DND-41 (cell line): ENCODE results near the gene OBSCN.
"Not testable (repeated sequence)": the region's sequence is repeated elsewhere in the genome, so short reads cannot be mapped to it uniquely, and the experiment has no call there.

Experiments
- ATAC-seq: fragments of 200-7000 bp; cut with Tn5 transposase; 3 replicates; pipeline ENCODE4 v1.9.1; 2021; ENCODE audit warnings: low read depth; ENCODE audit not compliant: insufficient read depth
- DNase-seq: peaks from one replicate; pipeline ENCODE4 v3.0.0-alpha.2; 2020
- H2AFZ ChIP-seq: 2 replicates; pipeline ENCODE4 v1.6.0; 2012; ENCODE audit warnings: low read depth, low read length
- H3K27ac ChIP-seq: 2 replicates; pipeline ENCODE4 v1.5.1; 2012; ENCODE audit warnings: low read length, inconsistent platforms
- H3K27me3 ChIP-seq: fragments of 200-600 bp; sonication (generic); 2 replicates; pipeline ENCODE4 v1.6.0; 2012; ENCODE audit warnings: low read length, mild to moderate bottlenecking, inconsistent platforms; ENCODE audit not compliant: insufficient read depth, poor library complexity
- H3K36me3 ChIP-seq: 2 replicates; pipeline ENCODE4 v1.5.1; 2012; ENCODE audit warnings: low read length, inconsistent platforms; ENCODE audit not compliant: insufficient read depth
- H3K4me1 ChIP-seq: 2 replicates; pipeline ENCODE4 v1.5.1; 2012; ENCODE audit warnings: mild to moderate bottlenecking, low read length; ENCODE audit not compliant: insufficient read depth
- H3K4me2 ChIP-seq: 2 replicates; pipeline ENCODE4 v1.6.0; 2012; ENCODE audit warnings: mild to moderate bottlenecking, moderate library complexity, low read length, inconsistent platforms; ENCODE audit not compliant: insufficient read depth
- H3K4me3 ChIP-seq, 2 experiments: fragments of 200-600 bp in 1 of 2; shearing (Covaris generic) in 1 of 2; 2 replicates each; pipeline ENCODE4 v1.5.1; 2012 to 2016; ENCODE audit warnings: inconsistent platforms in 2 of 2, low read length in 2 of 2, mild to moderate bottlenecking in 2 of 2, low read depth in 1 of 2, moderate library complexity in 1 of 2
- H3K79me2 ChIP-seq: 2 replicates; pipeline ENCODE4 v1.6.0; 2012; ENCODE audit warnings: low read length, inconsistent platforms; ENCODE audit not compliant: insufficient read depth
- H3K9ac ChIP-seq: 2 replicates; pipeline ENCODE4 v1.6.0; 2012; ENCODE audit warnings: low read depth, mild to moderate bottlenecking, inconsistent platforms, low read length, moderate library complexity
- H3K9me3 ChIP-seq: 2 replicates; pipeline ENCODE4 v1.5.1; 2012; ENCODE audit warnings: low read length, moderate library complexity, mild to moderate bottlenecking, inconsistent platforms; ENCODE audit not compliant: insufficient read depth, severe bottlenecking
- H4K20me1 ChIP-seq: 2 replicates; pipeline ENCODE4 v1.6.0; 2012; ENCODE audit warnings: low read length; ENCODE audit not compliant: insufficient read depth
- EZH2 ChIP-seq: IDR thresholded peaks from 3 replicates; pipeline ENCODE4 v1.6.1; 2012; ENCODE audit warnings: borderline replicate concordance, low read depth, mild to moderate bottlenecking, moderate library complexity, low read length, inconsistent platforms; ENCODE audit not compliant: severe bottlenecking
- TF ChIP-seq, protein P1 (sequence below): IDR thresholded peaks from 2 replicates; pipeline ENCODE4 v1.5.1; 2012; ENCODE audit warnings: borderline replicate concordance, low read length, moderate library complexity, mild to moderate bottlenecking; ENCODE audit not compliant: poor library complexity, severe bottlenecking; ENCODE audit errors: extremely low read depth

OBSCN gene

GRCh38 chr1:228226141-228226874 lies 18.5 kb downstream of the OBSCN start:
- H3K27ac ChIP-seq: no peak overlapping the region
- H3K9me3 ChIP-seq: no peaks in the 10 kb centered on the region
- no peaks in the 10 kb centered on the region for H4K20me1 ChIP-seq
- no peak overlapping the region for H3K4me3 ChIP-seq
- DNase-seq (no peak), ATAC-seq (no peak)
- H3K4me2 ChIP-seq: no peak overlapping the region
- no peaks in the 10 kb centered on the region for H3K4me1 ChIP-seq
- TF ChIP-seq, protein P1, sequence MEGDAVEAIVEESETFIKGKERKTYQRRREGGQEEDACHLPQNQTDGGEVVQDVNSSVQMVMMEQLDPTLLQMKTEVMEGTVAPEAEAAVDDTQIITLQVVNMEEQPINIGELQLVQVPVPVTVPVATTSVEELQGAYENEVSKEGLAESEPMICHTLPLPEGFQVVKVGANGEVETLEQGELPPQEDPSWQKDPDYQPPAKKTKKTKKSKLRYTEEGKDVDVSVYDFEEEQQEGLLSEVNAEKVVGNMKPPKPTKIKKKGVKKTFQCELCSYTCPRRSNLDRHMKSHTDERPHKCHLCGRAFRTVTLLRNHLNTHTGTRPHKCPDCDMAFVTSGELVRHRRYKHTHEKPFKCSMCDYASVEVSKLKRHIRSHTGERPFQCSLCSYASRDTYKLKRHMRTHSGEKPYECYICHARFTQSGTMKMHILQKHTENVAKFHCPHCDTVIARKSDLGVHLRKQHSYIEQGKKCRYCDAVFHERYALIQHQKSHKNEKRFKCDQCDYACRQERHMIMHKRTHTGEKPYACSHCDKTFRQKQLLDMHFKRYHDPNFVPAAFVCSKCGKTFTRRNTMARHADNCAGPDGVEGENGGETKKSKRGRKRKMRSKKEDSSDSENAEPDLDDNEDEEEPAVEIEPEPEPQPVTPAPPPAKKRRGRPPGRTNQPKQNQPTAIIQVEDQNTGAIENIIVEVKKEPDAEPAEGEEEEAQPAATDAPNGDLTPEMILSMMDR: no peak
- no peak for TF ChIP-seq EZH2
- H3K79me2 ChIP-seq: no peaks in the 10 kb centered on the region
- H3K36me3 ChIP-seq: peaks cover 60% of the 10 kb centered on the region
- H2AFZ ChIP-seq: no peak overlapping the region
- H3K9ac ChIP-seq: no peak overlapping the region
- H3K27me3 ChIP-seq: no peaks in the 10 kb centered on the region

DNA sequence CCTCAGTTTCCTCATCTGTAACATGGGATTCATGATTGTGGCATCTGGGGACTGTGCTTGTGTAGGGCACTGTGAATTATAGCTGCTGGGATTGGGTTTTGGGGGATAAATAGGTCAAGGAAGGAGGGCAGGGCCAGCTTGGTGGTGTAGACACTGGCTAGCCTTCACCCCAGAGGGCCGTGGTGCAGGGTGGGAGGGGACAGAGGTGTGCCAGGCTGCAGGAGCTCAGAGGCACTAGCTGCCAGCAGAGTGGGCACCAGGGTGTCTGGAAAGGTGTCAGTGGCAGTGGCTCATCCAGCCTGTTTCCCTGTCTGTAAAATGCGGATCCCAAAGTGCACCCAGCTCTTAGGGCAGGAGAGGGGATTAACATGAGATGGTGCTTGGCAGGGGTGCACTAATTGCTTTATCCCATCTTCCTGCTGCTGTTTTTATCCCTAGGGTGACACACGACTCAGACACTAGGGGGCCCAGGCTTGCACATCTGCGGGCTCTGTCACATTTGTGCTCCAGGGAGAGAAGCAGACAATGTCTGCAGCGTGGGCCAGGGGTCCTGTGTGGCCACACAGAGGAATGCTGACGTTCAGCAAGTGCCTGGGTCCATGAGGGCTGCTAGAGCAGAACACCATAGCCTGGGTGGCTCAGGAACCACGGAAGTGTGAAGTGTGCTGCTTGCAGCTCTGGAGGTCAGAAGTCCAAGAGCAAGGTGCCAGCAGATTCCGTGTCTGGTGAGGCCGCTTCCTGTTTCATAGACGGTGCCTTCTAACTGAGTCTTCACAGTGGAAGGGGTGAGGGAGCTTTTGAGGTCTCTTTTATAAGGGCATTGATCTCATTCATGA lies 19.3 kb downstream of the OBSCN start:
- peaks cover 68% of the 10 kb centered on the region for H3K36me3 ChIP-seq
- no peak for ATAC-seq
- no peak overlapping the region for H3K27ac ChIP-seq
- no peak for DNase-seq
- no peak overlapping the region for H3K4me2 ChIP-seq
- no peaks in the 10 kb centered on the region for H3K4me1 ChIP-seq
- H3K27me3 ChIP-seq: no peaks in the 10 kb centered on the region
- H2AFZ ChIP-seq: no peak overlapping the region
- no peak overlapping the region for H3K9ac ChIP-seq
- TF ChIP-seq, protein P1: peak; percentile 34
- TF ChIP-seq EZH2: no peak
- no peaks in the 10 kb centered on the region for H3K9me3 ChIP-seq
- H3K79me2 ChIP-seq: no peaks in the 10 kb centered on the region
- H3K4me3 ChIP-seq: no peak overlapping the region
- no peaks in the 10 kb centered on the region for H4K20me1 ChIP-seq

DNA sequence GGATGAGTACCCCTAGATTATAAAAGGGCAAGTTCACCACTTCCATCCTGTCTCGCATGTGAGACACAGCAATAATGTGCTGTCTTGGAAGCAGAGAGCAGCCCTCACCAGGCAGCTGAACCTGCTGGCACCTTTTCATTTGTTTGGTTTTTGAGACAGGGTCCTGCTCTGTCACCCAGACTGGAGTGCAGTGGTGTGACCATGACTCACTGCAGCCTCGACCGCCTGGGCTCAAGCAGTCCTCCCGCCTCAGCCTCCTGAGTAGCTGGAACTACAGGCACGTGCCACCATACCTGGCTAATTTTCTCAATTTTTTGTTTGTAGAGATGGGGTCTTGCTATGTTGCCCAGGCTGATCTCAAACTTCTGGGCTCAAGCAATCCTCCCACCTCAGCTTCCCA lies 20.3 kb downstream of the OBSCN start:
- peaks cover 74% of the 10 kb centered on the region for H3K36me3 ChIP-seq
- H3K79me2 ChIP-seq, H4K20me1 ChIP-seq, H2AFZ ChIP-seq, H3K9ac ChIP-seq, ATAC-seq, H3K4me3 ChIP-seq, H3K4me2 ChIP-seq, H3K4me1 ChIP-seq, H3K27me3 ChIP-seq, H3K27ac ChIP-seq, H3K9me3 ChIP-seq, DNase-seq: not testable (repeated sequence)

GRCh38 chr1:228228601-228229074 lies 20.8 kb downstream of the OBSCN start:
- TF ChIP-seq EZH2: no peak
- TF ChIP-seq, protein P1: no peak
- Histone ChIP-seq H4K20me1 (no peaks in the 10 kb centered on the region), H3K36me3 (peaks cover 76% of the 10 kb centered on the region), H2AFZ (no peak overlapping the region), H3K9ac (no peak overlapping the region), H3K27me3 (no peaks in the 10 kb centered on the region), H3K4me3 (no peak overlapping the region), H3K27ac (no peak overlapping the region), H3K9me3 (peaks cover 9% of the 10 kb centered on the region), H3K79me2 (no peaks in the 10 kb centered on the region), H3K4me2 (no peak overlapping the region), H3K4me1 (no peaks in the 10 kb centered on the region)
- ATAC-seq (no peak), DNase-seq (no peak)
